CD14-positive monocyte (primary cell): ENCODE results near the gene DRAXIN. TPM values are rescaled to one million over a fixed set of nuclear protein-coding genes. Genes with fewer than 3 reads are reported as not detected.

Source experiments
- DNase-seq, 3 donors: peaks; one replicate each; pipeline ENCODE4 v3.0.0-alpha.2; 2011 to 2022
- H2AFZ ChIP-seq: 2 replicates; pipeline ENCODE4 v1.6.0; 2012; ENCODE audit warnings: mild to moderate bottlenecking, low read depth, low read length, inconsistent platforms; ENCODE audit not compliant: insufficient read depth, poor library complexity, severe bottlenecking
- H3K27ac ChIP-seq, 2 donors: 1 replicate in 1 of 2; 2 replicates in 1 of 2; pipeline ENCODE4 v1.5.1; 2012 to 2013; ENCODE audit warnings: low read length in 2 of 2, control low read depth in 1 of 2, inconsistent platforms in 1 of 2, low read depth in 1 of 2, mild to moderate bottlenecking in 1 of 2
- H3K27me3 ChIP-seq, 2 donors: one replicate each; pipeline versions ENCODE4 v1.6.0 to v1.6.1; 2011 to 2013; ENCODE audit warnings: low read length in 2 of 2; ENCODE audit not compliant: control insufficient read depth in 2 of 2, insufficient read depth in 2 of 2
- H3K36me3 ChIP-seq, 2 donors: replicated peaks in 1 of 2; 1 replicate in 1 of 2; 2 replicates in 1 of 2; pipeline versions ENCODE4 v1.5.1 to v1.6.1; 2012 to 2013; ENCODE audit warnings: low read length in 2 of 2, control low read depth in 1 of 2, inconsistent platforms in 1 of 2, mild to moderate bottlenecking in 1 of 2; ENCODE audit not compliant: insufficient read depth in 2 of 2, control insufficient read depth in 1 of 2
- H3K4me1 ChIP-seq, 2 donors: 1 replicate in 1 of 2; 2 replicates in 1 of 2; pipeline versions ENCODE4 v1.5.1 to v1.6.1; 2012 to 2013; ENCODE audit warnings: low read length in 2 of 2, control low read depth in 1 of 2, inconsistent platforms in 1 of 2, mild to moderate bottlenecking in 1 of 2, moderate library complexity in 1 of 2; ENCODE audit not compliant: insufficient read depth in 2 of 2, control insufficient read depth in 1 of 2
- H3K4me2 ChIP-seq: replicated peaks from 2 replicates; pipeline ENCODE3; 2012; ENCODE audit warnings: low read length, moderate library complexity, mild to moderate bottlenecking; ENCODE audit not compliant: poor library complexity, severe bottlenecking; ENCODE audit errors: extremely low read depth
- H3K4me3 ChIP-seq, 3 experiments: fragments of 200-600 bp in 1 of 3; sonication (generic) in 1 of 3; replicated peaks in 1 of 3; 1 replicate in 2 of 3; 2 replicates in 1 of 3; pipeline ENCODE4 v1.5.1; 2011 to 2013; ENCODE audit warnings: low read length in 3 of 3, mild to moderate bottlenecking in 3 of 3, control low read depth in 2 of 3, low read depth in 2 of 3, inconsistent platforms in 1 of 3, moderate library complexity in 1 of 3
- H3K79me2 ChIP-seq: 2 replicates; pipeline ENCODE4 v1.6.0; 2012; ENCODE audit warnings: mild to moderate bottlenecking, control low read depth, inconsistent platforms, low read length, moderate library complexity; ENCODE audit not compliant: insufficient read depth
- H3K9ac ChIP-seq: 2 replicates; pipeline ENCODE4 v1.6.0; 2017; ENCODE audit warnings: low read length, mild to moderate bottlenecking; ENCODE audit not compliant: insufficient read depth, poor library complexity, severe bottlenecking
- H3K9me3 ChIP-seq, 2 donors: replicated peaks in 1 of 2; 1 replicate in 1 of 2; 2 replicates in 1 of 2; pipeline versions ENCODE4 v1.5.1 to v1.6.1; 2012 to 2013; ENCODE audit warnings: low read length in 2 of 2, control low read depth in 1 of 2; ENCODE audit not compliant: control insufficient read depth in 1 of 2, insufficient read depth in 1 of 2
- H4K20me1 ChIP-seq: 2 replicates; pipeline ENCODE4 v1.6.0; 2012; ENCODE audit warnings: mild to moderate bottlenecking, low read length, control low read depth, moderate library complexity; ENCODE audit not compliant: insufficient read depth
- H3K27ac Mint-ChIP-seq, 7 donors: one replicate each; pipeline ENCODE4 v1.8.0; 2020; ENCODE audit warnings: mild to moderate bottlenecking in 7 of 7, mixed read lengths in 7 of 7, moderate library complexity in 6 of 7, inconsistent platforms in 2 of 7
- H3K27me3 Mint-ChIP-seq, 3 donors: one replicate each; pipeline ENCODE4 v1.8.0; 2021 to 2022; ENCODE audit warnings: low read depth in 3 of 3, mild to moderate bottlenecking in 3 of 3, mixed read lengths in 3 of 3, moderate library complexity in 3 of 3, inconsistent platforms in 1 of 3
- H3K36me3 Mint-ChIP-seq, 2 donors: one replicate each; pipeline ENCODE4 v1.8.0; 2020; ENCODE audit warnings: mixed read lengths in 2 of 2, inconsistent platforms in 1 of 2, mild to moderate bottlenecking in 1 of 2
- H3K4me1 Mint-ChIP-seq: one replicate; pipeline ENCODE4 v1.8.0; 2020; ENCODE audit warnings: mild to moderate bottlenecking, mixed read lengths
- H3K4me3 Mint-ChIP-seq, 2 donors: one replicate each; pipeline ENCODE4 v1.8.0; 2020; ENCODE audit warnings: mild to moderate bottlenecking in 2 of 2, mixed read lengths in 2 of 2, moderate library complexity in 1 of 2
- H3K9me3 Mint-ChIP-seq, 7 donors: one replicate each; pipeline ENCODE4 v1.8.0; 2020 to 2022; ENCODE audit warnings: mixed read lengths in 7 of 7, mild to moderate bottlenecking in 6 of 7, moderate library complexity in 6 of 7, inconsistent platforms in 2 of 7
- WGBS: methylation state at CpG from one replicate; pipeline ENCODE4 v1.1.5; 2013; ENCODE audit warnings: missing lambda C conversion rate; ENCODE audit not compliant: insufficient coverage; 5-methylcytosine and 5-hydroxymethylcytosine counted together
- intact Hi-C, 2 donors: fragments of 100-400 bp; cut with micrococcal nuclease; formaldehyde crosslinking; loops; one replicate each; pipeline versions ENCODE4 v1.15.0 to v1.15.1; 2023
- polyA plus RNA-seq, 3 donors: library from polyadenylated mRNA; depleted of rRNA in 1 of 3; unstranded in 2 of 3; stranded (reverse) in 1 of 3; fragments of 300-500 nt in 2 of 3; fragments of >200 nt in 1 of 3; fragmentation: Illumina TruSeq in 2 of 3; gene quantifications; 1 replicate in 2 of 3; 2 replicates in 1 of 3; pipeline ENCODE4 v1.2.3, GENCODE V29; 2012 to 2021
- TF ChIP-seq, protein P1 (sequence below): fragments of 200-600 bp; IDR thresholded peaks from one replicate; pipeline ENCODE4 v1.8.0; 2022; ENCODE audit warnings: antibody characterized with exemption, mild to moderate bottlenecking

The DRAXIN gene
- polyA plus RNA-seq, 3 donors, result 0.14 to 0.27 (median 0.18) TPM

DNA sequence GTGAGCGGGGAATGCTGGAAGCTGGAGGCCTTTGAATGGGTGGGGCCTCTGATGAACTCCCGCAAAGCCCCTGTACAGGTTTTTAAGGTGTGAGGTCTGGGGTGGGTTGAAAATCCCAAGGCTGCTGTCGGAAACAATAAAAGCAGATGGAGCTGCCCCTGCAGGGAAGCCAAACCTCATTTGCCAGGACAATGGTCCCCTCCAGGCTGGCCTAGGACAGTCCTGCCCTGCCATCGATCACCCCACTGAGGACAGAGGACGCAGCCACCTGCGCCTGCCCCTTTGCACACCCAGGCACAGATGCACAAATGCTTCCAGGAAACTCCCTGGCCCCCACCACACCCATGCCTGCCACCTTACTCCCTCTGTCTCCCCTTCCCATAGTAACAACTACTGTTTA is 4.4 kb downstream of the DRAXIN start:
- Mint-ChIP-seq H3K27ac (no peak overlapping the region), H3K9me3 (peaks cover 0 to 17% (median 6%) of the 10 kb centered on the region in 7 donors), H3K4me3 (no peak overlapping the region), H3K36me3 (peaks cover 2% of the 10 kb centered on the region in 2 donors), H3K4me1 (peaks cover 16% of the 10 kb centered on the region), H3K27me3 (peaks cover 38 to 73% (median 50%) of the 10 kb centered on the region in 3 donors)
- TF ChIP-seq, protein P1, sequence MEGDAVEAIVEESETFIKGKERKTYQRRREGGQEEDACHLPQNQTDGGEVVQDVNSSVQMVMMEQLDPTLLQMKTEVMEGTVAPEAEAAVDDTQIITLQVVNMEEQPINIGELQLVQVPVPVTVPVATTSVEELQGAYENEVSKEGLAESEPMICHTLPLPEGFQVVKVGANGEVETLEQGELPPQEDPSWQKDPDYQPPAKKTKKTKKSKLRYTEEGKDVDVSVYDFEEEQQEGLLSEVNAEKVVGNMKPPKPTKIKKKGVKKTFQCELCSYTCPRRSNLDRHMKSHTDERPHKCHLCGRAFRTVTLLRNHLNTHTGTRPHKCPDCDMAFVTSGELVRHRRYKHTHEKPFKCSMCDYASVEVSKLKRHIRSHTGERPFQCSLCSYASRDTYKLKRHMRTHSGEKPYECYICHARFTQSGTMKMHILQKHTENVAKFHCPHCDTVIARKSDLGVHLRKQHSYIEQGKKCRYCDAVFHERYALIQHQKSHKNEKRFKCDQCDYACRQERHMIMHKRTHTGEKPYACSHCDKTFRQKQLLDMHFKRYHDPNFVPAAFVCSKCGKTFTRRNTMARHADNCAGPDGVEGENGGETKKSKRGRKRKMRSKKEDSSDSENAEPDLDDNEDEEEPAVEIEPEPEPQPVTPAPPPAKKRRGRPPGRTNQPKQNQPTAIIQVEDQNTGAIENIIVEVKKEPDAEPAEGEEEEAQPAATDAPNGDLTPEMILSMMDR, result no peak
- H3K9ac ChIP-seq, result no peak overlapping the region
- H3K4me3 ChIP-seq, result no peak overlapping the region
- H4K20me1 ChIP-seq, result no peaks in the 10 kb centered on the region
- WGBS, result 85% methylated on average over 5 of the region's 6 CpGs
- H2AFZ ChIP-seq, result no peak overlapping the region
- intact Hi-C loops, result no loop called here
- H3K36me3 ChIP-seq, result no peaks in the 10 kb centered on the region
- H3K27ac ChIP-seq, result no peak overlapping the region
- H3K27me3 ChIP-seq, result peaks cover 27 to 42% of the 10 kb centered on the region in 2 donors
- peaks cover 0 to 11% of the 10 kb centered on the region in 2 donors for H3K9me3 ChIP-seq
- DNase-seq, result no peak
- no peaks in the 10 kb centered on the region for H3K79me2 ChIP-seq
- H3K4me2 ChIP-seq, result no peak overlapping the region
- peaks cover 5 to 11% of the 10 kb centered on the region in 2 donors for H3K4me1 ChIP-seq

DNA sequence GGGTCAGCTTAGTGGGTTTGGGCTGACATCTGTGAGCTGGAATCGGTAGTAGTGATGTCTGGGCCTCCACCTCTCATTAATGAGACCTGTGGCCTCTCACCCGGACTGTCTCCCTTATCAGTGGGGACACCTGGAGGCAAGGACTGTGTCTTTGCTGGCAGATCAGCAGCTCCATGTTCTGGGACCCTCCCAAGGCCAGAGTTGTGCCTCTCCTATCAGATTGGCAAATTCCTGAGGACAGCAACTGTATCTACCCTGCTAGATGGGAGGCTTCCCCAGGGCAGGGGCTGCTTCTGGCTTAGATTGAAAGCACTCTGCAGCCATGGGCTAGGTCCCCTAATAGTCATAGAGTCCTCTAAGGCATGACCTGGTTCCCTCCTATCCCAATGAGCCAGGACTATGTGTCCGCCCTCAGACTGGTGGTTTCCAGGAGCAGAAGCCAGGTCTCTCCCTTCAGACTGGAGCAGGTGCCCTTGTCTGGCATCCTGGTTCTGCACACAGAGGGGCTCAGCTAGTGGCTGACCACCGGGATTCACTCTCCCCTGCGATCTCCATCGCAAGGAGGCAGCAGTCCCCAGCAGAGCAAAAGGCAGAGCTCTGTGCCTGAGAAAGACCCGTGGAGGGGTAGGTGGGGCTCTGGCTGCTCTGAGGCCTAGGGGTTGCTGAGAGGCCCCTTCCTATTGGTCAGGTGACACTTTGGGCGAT is 5.8 kb downstream of the DRAXIN start:
- Mint-ChIP-seq H3K4me1 (peaks cover 14% of the 10 kb centered on the region), H3K27ac (no peak overlapping the region), H3K4me3 (no peak overlapping the region), H3K27me3 (peaks cover 33 to 65% (median 48%) of the 10 kb centered on the region in 3 donors), H3K36me3 (peaks cover 0 to 2% of the 10 kb centered on the region in 2 donors), H3K9me3 (peaks cover 0 to 15% (median 5%) of the 10 kb centered on the region in 7 donors)
- DNase-seq, result no peak
- Histone ChIP-seq H3K4me1 (peaks cover 5 to 11% of the 10 kb centered on the region in 2 donors), H4K20me1 (no peaks in the 10 kb centered on the region), H3K4me3 (no peak overlapping the region), H3K27ac (no peak overlapping the region), H2AFZ (no peak overlapping the region), H3K79me2 (no peaks in the 10 kb centered on the region), H3K36me3 (no peaks in the 10 kb centered on the region), H3K9me3 (peaks cover 0 to 9% of the 10 kb centered on the region in 2 donors), H3K9ac (no peak overlapping the region), H3K4me2 (no peak overlapping the region), H3K27me3 (peaks cover 16 to 45% of the 10 kb centered on the region in 2 donors)
- TF ChIP-seq, protein P1, result no peak
- intact Hi-C loops, result no loop called here
- WGBS, result 76% methylated on average over 7 of the region's 8 CpGs
